NT2/D1 (cell line): ENCODE data around the gene RANBP6.

Experiments
- DNase-seq: peaks from one replicate; pipeline ENCODE4 v3.0.0-alpha.2; 2011; ENCODE audit warnings: low read depth, low spot score
- H3K27me3 ChIP-seq: 2 replicates; pipeline ENCODE4 v1.6.0; 2011; ENCODE audit warnings: mild to moderate bottlenecking; ENCODE audit not compliant: insufficient read length, insufficient read depth
- H3K36me3 ChIP-seq: 2 replicates; pipeline ENCODE4 v1.6.1; 2011; ENCODE audit warnings: mild to moderate bottlenecking, low read length, mixed read lengths; ENCODE audit not compliant: insufficient read depth, insufficient read length
- H3K4me1 ChIP-seq: 2 replicates; pipeline ENCODE4 v1.5.1; 2011; ENCODE audit not compliant: insufficient read depth, insufficient read length
- H3K4me3 ChIP-seq: 2 replicates; pipeline ENCODE4 v1.5.1; 2011; ENCODE audit warnings: low read depth; ENCODE audit not compliant: insufficient read length
- H3K9ac ChIP-seq: 2 replicates; pipeline ENCODE4 v1.6.0; 2011; ENCODE audit warnings: low read depth; ENCODE audit not compliant: insufficient read length
- H3K9me3 ChIP-seq: 2 replicates; pipeline ENCODE4 v1.5.1; 2011; ENCODE audit warnings: mild to moderate bottlenecking, low read length; ENCODE audit not compliant: insufficient read depth
- SUZ12 ChIP-seq: IDR thresholded peaks from 2 replicates; pipeline ENCODE4 v1.6.1; 2011; ENCODE audit not compliant: insufficient read length, insufficient read depth; ENCODE audit errors: extremely low read depth
- YY1 ChIP-seq: IDR thresholded peaks from 2 replicates; pipeline ENCODE4 v1.6.1; 2011; ENCODE audit not compliant: insufficient read length, insufficient read depth
- ZNF274 ChIP-seq: IDR thresholded peaks from 2 replicates; pipeline ENCODE4 v1.6.1; 2011; ENCODE audit warnings: mild to moderate bottlenecking, low read depth, low read length

RANBP6 gene

DNA sequence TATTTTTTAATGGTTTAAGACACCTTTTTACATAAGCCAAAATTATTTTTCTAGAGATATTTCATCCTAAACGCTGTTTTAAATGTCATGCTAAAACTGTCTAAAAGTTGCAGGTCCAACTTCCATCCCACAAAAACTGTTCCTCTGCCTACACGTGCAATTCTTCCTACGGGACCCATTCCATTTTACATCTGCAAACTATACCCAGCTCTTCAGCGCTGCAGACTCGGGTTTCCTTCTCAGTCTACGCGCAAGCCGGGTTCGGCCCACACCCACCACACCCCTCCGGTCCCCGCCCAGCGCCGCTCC, 8.7 kb downstream of the RANBP6 start:
- Histone ChIP-seq H3K27me3 (no peaks in the 10 kb centered on the region), H3K9ac (peak overlapping the region; percentile 23), H3K36me3 (peaks cover 14% of the 10 kb centered on the region), H3K9me3 (no peaks in the 10 kb centered on the region), H3K4me3 (peak overlapping the region; percentile 82), H3K4me1 (no peaks in the 10 kb centered on the region)
- no peak for TF ChIP-seq ZNF274
- TF ChIP-seq SUZ12 = no peak
- no peak for TF ChIP-seq YY1
- DNase-seq = no peak

DNA sequence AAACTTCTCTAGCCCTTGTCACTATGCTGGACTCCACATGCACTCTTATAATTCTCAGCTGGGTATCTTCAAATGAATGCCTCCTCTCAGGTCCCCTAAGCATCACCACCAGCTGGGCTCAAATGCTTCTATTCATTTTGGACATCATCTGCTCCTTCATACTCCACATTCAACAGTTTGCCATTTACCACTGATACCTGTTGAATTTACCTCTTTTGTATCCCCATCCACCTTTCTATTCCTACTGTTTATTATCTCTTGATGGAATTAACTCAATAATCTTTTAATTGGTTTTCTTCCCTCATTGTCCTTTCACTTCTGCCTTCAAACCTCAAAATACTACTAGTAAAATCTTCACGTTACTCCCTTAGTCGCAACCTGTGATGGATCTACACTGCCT, 14.5 kb downstream of the RANBP6 start:
- no peak for TF ChIP-seq ZNF274
- TF ChIP-seq YY1 = no peak
- TF ChIP-seq SUZ12 = no peak
- H3K9me3 ChIP-seq = no peaks in the 10 kb centered on the region
- H3K27me3 ChIP-seq = no peaks in the 10 kb centered on the region
- H3K9ac ChIP-seq = no peak overlapping the region
- no peak for DNase-seq
- no peaks in the 10 kb centered on the region for H3K4me1 ChIP-seq
- no peaks in the 10 kb centered on the region for H3K36me3 ChIP-seq
- no peak overlapping the region for H3K4me3 ChIP-seq

DNA sequence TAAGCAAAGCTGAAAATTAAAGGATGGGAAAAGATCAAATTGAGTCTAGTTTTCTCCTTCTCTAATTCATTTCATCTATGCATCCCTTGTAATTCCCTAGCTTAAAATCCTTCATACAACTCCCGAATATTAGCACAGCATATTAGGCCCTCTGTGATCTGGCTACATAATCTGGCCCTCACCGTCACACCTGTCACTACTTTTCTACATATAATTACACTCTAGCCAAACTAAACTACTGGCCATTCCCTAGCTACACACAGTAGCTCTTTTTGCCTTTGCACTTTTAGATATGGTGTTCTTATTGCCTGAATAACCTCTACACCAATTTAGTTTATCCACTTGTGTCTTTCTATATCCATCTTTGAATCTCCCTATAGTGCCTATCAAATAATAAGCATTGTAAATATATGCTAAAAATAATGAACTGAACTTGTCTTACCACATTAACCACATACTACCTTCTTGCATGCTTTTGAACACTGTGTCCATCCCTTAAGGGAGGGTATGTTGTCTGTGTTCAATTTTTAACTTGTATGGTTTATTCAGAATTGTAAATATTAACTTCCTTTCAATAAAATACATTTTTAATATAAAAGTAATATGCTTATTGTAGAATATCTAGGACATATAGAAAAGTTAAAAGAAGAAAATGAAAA, 15.9 kb downstream of the RANBP6 start:
- H3K36me3 ChIP-seq = no peaks in the 10 kb centered on the region
- no peak for DNase-seq
- no peak overlapping the region for H3K9ac ChIP-seq
- no peaks in the 10 kb centered on the region for H3K9me3 ChIP-seq
- no peaks in the 10 kb centered on the region for H3K27me3 ChIP-seq
- H3K4me1 ChIP-seq = no peaks in the 10 kb centered on the region
- H3K4me3 ChIP-seq = no peak overlapping the region
- TF ChIP-seq SUZ12 (no peak), YY1 (no peak), ZNF274 (no peak)

DNA sequence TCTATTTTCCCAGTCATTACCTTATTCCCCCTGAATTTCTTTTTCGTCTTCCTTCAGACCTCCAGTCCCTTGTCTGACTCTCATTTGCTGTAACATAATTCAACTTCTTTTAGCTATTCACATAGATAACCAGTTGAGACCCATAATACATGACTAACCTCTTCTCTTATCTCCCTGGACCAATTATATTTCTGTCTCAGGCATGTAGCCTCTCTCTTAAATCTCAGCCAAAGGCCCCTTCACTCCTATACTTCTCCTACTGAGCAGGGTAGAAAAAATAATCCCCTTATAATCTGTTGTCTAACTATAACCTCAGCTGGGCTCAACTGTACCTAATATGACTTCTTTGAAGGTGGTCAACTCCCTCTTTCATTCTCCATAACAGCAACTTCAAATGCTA, 20.9 kb downstream of the RANBP6 start:
- no peak for DNase-seq
- Histone ChIP-seq H3K27me3 (no peaks in the 10 kb centered on the region), H3K4me1 (no peaks in the 10 kb centered on the region), H3K9me3 (no peaks in the 10 kb centered on the region), H3K9ac (no peak overlapping the region), H3K4me3 (no peak overlapping the region), H3K36me3 (no peaks in the 10 kb centered on the region)
- TF ChIP-seq ZNF274 = no peak
- no peak for TF ChIP-seq SUZ12
- no peak for TF ChIP-seq YY1

DNA sequence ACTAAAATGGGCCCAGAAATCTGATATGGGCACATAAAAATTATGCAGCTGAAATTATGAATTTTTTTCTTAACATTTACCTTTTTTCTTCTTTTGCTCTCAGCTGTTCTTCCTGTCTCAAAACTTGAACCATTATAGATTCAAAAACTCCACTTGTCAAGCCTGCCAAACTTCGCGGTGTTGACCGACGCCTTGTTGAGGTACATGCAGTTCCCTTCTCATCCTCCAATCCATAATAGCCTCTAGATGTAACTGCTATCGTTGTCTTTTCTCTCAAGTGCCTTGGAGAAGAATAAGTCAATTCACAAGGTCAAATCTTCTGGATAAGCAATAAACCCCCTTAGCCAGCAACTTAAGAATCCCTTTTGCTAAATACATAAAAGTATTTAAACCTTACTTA, 27.2 kb downstream of the RANBP6 start:
- H3K4me1 ChIP-seq = no peaks in the 10 kb centered on the region
- TF ChIP-seq SUZ12 (no peak), YY1 (no peak), ZNF274 (no peak)
- DNase-seq = no peak

DNA sequence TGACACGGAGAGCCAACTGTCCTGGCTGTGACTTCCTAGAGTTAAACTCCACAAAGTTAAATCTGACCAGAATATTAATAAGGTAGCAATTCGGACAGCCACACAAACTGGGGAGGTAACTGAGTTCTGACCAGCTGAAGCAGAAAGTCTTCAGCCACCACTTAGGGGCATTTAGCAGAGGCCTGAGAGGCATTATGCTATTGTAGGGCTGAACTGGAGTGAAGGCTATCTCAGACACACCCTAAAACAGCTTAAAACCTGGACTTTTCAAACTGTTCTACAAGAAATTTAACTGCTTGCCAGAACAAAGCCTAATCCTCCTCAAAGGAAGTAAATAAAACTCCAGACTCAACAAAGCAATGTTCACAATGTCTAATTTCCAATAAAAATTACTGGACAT, 32.4 kb downstream of the RANBP6 start:
- TF ChIP-seq ZNF274 (no peak), YY1 (no peak), SUZ12 (no peak)
- Histone ChIP-seq H3K27me3 (no peaks in the 10 kb centered on the region), H3K4me3 (no peak overlapping the region), H3K4me1 (no peaks in the 10 kb centered on the region), H3K9me3 (no peaks in the 10 kb centered on the region), H3K9ac (no peak overlapping the region), H3K36me3 (peaks cover 14% of the 10 kb centered on the region)
- no peak for DNase-seq

More for the DNA sequence above, 27.2 kb downstream of the RANBP6 start:
- Histone ChIP-seq H3K9ac (no peak overlapping the region), H3K27me3 (no peaks in the 10 kb centered on the region), H3K36me3 (peaks cover 5% of the 10 kb centered on the region), H3K4me3 (no peak overlapping the region), H3K9me3 (no peaks in the 10 kb centered on the region)

DNA sequence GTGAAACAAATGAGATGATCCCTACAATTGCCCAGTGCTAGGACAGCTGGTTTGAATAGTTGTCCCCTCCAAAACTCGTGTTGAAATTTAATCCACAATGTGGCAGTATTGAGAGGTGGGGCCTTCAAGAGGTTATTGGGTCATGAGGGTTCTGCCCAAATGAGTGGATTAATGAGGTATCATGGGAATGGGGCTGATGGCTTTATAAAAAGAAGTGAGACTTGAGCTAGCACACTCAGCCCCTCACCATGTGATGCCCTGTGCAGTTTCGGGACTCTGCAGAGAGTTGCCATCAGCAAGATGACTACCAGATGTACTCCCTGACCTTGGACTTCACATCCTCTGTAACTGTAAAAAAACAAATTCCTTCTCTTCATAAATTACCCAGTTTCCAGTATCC, 33.1 kb downstream of the RANBP6 start:
- Histone ChIP-seq H3K4me3 (no peak overlapping the region), H3K36me3 (peaks cover 14% of the 10 kb centered on the region), H3K9ac (no peak overlapping the region), H3K27me3 (no peaks in the 10 kb centered on the region), H3K9me3 (no peaks in the 10 kb centered on the region), H3K4me1 (no peaks in the 10 kb centered on the region)
- DNase-seq = no peak
- no peak for TF ChIP-seq ZNF274
- TF ChIP-seq SUZ12 = no peak
- TF ChIP-seq YY1 = no peak
